Stimulated activated naive B cell treated with anti-CD40 and anti-IgM and Interleukin-4, amounts not matched to agents 10 μg/mL and 1 μg/mL and 100 μg/mL, for 72 hours (primary cell): ENCODE measurements around the gene PRSS27.
"Not testable (repeated sequence)": the region's sequence is repeated elsewhere in the genome, so short reads cannot be mapped to it uniquely, and the experiment has no call there.

Experiments
- ATAC-seq, 2 donors: fragments of 150-1000 bp; cut with Tn5 transposase; replicated peaks; 2 replicates each; pipeline ENCODE4 v1.10.0; 2021; ENCODE audit warnings: moderate library complexity in 1 of 2
- DNase-seq: peaks from one replicate; pipeline ENCODE4 v3.0.0; 2021
- H3K27ac Mint-ChIP-seq: one replicate; pipeline ENCODE4 v1.8.0; 2022; ENCODE audit warnings: mild to moderate bottlenecking, mixed read lengths
- H3K27me3 Mint-ChIP-seq, 2 donors: one replicate each; pipeline ENCODE4 v1.8.0; 2022; ENCODE audit warnings: mixed read lengths in 2 of 2
- H3K36me3 Mint-ChIP-seq, 2 donors: one replicate each; pipeline ENCODE4 v1.8.0; 2022; ENCODE audit warnings: mixed read lengths in 2 of 2, mild to moderate bottlenecking in 1 of 2
- H3K4me1 Mint-ChIP-seq, 2 donors: one replicate each; pipeline ENCODE4 v1.8.0; 2022; ENCODE audit warnings: mixed read lengths in 2 of 2, mild to moderate bottlenecking in 1 of 2
- H3K4me3 Mint-ChIP-seq, 2 donors: one replicate each; pipeline ENCODE4 v1.8.0; 2022; ENCODE audit warnings: mild to moderate bottlenecking in 2 of 2, mixed read lengths in 2 of 2, moderate library complexity in 1 of 2
- H3K9me3 Mint-ChIP-seq, 2 donors: one replicate each; pipeline ENCODE4 v1.8.0; 2022; ENCODE audit warnings: mixed read lengths in 2 of 2, mild to moderate bottlenecking in 1 of 2

The PRSS27 gene

DNA sequence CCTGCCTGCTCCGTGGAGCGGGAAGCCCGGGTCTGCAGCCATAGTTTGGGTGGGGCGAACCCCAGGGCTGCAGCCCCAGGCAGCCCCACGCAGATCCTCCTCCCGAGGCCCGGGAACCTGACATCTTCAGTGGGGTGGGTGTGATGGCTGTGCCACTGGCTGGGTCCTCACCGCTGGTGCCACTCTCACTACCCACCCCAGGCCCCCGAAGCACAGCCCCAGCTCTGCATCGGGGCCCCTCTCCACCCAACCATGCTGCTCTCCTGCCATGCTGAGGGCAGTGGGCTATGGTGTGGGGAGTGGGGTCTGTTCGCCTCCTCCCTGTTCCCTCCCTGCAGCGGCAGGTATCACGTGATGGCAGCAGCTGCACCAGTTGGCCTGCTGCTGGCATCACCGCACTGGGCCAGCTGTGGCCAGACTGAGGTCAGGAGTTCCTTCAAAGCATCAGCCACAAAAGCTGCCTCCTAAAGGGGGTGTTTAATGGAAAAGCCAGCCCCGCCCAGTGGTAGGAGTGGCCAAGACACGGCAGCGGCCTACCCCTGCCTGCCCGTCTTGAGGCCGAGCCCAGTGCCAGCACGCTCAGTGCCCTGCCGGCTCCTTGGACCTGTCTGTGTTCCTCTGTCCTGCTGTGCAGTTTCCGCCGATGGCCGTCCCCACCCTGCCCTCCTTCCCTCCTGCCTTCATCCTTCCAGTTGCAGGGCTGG is 26.9 kb downstream of the PRSS27 start:
- Mint-ChIP-seq H3K27me3 (no peaks in the 10 kb centered on the region), H3K27ac (no peak overlapping the region), H3K36me3 (peaks cover 17 to 29% of the 10 kb centered on the region in 2 donors), H3K4me1 (peaks cover 11 to 18% of the 10 kb centered on the region in 2 donors), H3K9me3 (no peaks in the 10 kb centered on the region), H3K4me3 (no peak overlapping the region)
- ATAC-seq (no peak), DNase-seq (no peak)

DNA sequence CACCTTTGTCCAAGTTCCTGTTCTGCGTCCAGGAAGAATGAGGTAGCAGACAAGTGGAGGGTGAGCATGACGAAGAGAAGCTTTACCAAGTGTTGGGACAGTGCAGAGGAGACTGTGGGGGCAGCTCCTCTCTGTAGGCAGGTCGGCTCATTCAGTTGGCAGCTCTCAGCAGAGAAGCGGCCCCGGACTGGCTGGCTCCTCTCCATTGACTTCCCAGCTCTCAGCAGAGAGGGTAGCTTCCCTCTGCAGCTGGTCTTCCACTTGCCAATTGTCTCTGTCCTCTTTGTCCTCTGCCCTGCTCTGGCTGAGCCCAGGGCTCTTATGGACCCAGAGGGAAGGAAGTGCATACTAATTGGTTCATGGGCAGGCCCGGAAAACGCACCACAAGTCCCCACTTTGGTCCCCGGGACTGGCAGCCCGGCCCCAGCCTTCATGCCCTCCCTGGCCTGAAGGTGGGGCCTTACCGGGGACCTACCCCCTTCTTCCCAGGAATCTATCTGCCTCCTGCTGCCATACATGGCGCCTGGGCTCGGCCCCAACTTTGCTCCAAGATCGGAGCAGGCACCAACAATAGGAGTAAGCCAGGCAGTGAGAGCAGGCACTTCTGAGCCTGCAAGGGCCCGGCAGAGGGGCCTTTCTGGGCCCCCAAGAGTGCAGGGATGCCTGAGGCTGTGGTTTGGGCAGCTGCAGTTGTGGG is 27.6 kb downstream of the PRSS27 start:
- no peaks in the 10 kb centered on the region for H3K9me3 Mint-ChIP-seq
- no peak overlapping the region for H3K27ac Mint-ChIP-seq
- ATAC-seq, result no peak
- no peaks in the 10 kb centered on the region for H3K27me3 Mint-ChIP-seq
- no peak overlapping the region for H3K4me3 Mint-ChIP-seq
- peaks cover 13 to 23% of the 10 kb centered on the region in 2 donors for H3K36me3 Mint-ChIP-seq
- peaks cover 11 to 25% of the 10 kb centered on the region in 2 donors for H3K4me1 Mint-ChIP-seq
- DNase-seq, result no peak

DNA sequence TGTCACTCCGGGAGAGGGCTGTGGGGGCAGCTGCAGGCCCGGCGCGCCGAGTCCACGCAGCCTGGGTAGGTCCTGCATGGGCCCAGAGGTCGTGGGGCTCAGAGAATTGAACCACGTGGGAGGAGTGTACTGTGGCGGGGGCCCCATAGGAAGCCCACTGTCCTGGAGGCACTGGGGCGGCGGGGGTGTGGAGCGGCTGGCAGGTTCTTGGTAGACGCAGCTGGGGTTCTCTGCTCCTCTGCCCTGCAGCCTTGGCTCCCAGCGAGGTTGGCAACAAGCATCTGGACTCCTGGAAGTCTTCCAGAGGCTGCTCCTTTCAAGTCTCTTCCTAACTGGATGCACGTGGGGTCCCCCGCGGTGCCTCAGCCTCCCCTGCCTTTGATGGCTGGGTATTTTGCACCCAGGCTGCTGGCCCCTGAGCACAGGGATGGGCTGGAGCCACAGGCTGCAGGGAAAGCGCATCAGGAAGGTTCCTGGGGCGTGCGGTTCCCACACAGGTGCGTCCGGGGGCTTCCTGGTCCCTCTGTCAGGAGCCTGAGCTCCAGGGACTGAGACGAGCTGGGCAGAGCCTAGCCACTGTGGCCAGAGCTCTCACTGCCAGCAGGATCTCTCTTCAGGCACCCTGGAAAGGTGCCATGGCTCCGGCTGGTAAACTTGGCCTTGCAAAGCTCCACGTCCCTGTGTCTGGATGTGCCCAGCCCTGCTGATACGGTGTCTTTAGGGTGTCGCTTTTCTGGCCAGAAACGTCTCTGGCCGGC is 28.4 kb downstream of the PRSS27 start:
- H3K27ac Mint-ChIP-seq, result no peak overlapping the region
- no peaks in the 10 kb centered on the region for H3K27me3 Mint-ChIP-seq
- DNase-seq (no peak), ATAC-seq (no peak)
- H3K4me3 Mint-ChIP-seq, result no peak overlapping the region
- H3K9me3 Mint-ChIP-seq, result no peaks in the 10 kb centered on the region
- peaks cover 18 to 32% of the 10 kb centered on the region in 2 donors for H3K4me1 Mint-ChIP-seq
- peaks cover 7 to 16% of the 10 kb centered on the region in 2 donors for H3K36me3 Mint-ChIP-seq

DNA sequence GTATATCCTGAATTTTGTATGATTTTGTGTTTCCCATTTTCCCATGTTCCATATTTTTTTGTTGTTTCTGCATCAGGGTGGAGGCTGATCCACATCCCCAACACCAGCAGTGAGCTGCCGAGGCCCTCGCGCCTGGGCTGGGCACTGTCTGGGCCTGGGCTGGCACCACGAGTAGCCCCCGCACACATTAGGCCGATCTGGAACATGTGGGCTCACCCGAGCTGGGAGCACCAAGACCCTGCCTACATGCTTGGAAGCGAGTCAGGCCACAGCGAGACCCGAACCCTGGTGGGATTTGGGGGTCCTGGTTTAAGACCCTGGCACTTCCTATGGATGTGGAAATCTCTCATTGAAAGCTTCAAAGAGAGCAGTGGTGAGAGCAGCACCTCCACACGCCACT is 29.2 kb downstream of the PRSS27 start:
- Mint-ChIP-seq H3K36me3 (peaks cover 6 to 15% of the 10 kb centered on the region in 2 donors), H3K9me3 (no peaks in the 10 kb centered on the region), H3K27ac (peak overlapping the region; percentile 31), H3K4me3 (no peak overlapping the region), H3K27me3 (no peaks in the 10 kb centered on the region), H3K4me1 (peaks cover 19 to 34% of the 10 kb centered on the region in 2 donors)
- ATAC-seq, result no peak
- no peak for DNase-seq

DNA sequence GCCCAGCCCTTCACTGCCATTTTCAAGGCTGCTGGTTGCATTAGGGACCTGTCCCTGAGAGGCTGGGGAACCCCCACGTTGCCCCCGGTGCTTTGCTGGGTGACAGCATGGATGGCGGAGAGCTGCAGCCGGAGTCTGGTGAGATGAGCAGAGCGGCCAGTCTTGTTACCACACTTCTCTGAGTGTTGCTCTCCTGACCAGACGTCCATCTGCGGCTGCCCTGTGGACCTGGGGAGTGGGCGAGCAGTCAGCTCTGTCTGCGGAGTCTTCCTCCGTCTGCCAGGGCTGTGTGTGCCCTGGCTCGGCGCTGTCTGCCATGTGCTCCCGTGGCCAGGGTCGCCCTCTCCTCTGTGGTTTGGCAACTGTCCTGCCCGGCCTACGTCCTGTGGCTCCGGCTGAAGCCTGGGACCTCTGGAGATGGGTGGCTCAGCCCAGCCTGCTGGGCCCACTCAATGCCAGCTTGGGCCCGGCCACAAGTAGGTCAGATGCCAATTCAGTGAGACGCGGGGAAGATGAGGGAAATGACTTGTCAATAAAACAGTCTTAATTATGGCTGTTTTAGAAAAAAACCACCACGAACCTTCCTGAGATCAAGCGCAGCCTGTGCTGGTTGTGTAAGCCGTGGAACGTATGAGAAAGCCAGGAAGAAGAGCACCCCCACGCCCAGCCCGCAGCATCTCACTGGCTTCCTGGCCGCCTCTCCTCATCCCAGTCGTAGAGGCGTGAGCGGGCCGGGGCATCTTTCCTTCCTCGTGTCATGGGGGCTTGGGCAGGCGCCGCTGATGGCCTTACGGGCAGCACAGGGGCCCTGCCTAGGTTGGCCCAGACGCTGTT is 29.8 kb downstream of the PRSS27 start:
- Mint-ChIP-seq H3K36me3 (peaks cover 6 to 15% of the 10 kb centered on the region in 2 donors), H3K27me3 (no peaks in the 10 kb centered on the region), H3K9me3 (no peaks in the 10 kb centered on the region), H3K27ac (peak overlapping the region; percentile 31), H3K4me1 (peaks cover 20 to 34% of the 10 kb centered on the region in 2 donors), H3K4me3 (no peak overlapping the region)
- DNase-seq, result no peak
- ATAC-seq, result no peak

DNA sequence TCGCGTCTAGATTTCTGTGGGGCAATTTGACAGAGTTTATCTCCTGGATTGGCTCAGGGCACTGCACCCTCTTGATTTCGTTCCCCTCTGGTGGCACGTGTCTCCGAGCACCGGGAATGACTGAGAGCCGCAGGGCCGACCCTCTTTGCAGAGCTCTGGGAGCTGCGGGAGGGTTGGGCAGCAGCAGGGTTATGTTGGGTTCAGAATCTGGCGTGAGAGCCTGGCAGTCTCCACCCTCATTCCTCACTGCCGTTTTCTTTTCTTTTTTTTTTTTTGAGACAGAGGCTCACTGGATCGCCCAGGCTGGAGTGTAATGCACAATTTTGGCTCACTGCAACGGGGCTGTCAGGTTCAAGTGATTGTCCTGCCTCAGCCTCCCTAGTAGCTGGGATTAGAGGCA is 30.6 kb downstream of the PRSS27 start:
- ATAC-seq, result not testable (repeated sequence)

DNA sequence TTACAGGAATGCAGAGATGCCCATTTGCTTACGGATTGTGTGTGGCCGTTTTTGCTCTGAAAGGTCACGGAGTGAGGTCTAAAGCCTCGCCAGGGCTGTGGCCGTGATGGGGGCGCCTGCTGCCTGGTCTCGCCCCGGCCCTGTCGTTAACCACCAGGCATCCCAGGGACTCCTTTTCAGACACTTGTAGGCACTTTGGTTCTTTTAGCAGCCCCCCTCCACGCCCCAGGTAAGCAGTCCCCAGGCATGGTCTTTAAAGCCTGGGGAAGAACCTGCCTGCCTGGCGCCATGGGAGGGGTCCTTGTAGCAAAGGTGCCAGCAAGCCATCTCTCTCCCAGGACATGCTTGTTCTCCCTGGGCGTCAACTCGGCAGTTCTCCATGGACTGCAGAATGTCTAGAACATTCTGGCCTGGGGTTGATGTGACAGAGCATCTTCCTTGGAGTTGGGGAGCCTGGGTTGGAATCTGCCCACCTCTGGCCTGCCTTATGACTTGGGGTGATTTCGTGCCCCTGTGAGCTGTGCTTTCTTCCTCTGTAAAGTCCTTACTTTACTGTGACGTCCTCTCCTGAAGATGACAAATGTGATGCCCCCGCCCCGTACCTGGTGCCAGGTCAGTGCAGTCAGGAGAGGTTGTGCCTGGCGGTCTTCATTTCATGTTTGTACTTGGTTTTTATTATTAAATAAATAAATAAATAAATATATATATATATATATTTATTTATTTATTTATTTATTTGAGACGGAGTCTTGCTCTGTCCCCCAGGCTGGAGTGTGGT is 32.3 kb downstream of the PRSS27 start:
- peak overlapping the region; percentile 80 to 81 for H3K4me3 Mint-ChIP-seq
- H3K36me3 Mint-ChIP-seq, result peaks cover 6 to 12% of the 10 kb centered on the region in 2 donors
- H3K27me3 Mint-ChIP-seq, result no peaks in the 10 kb centered on the region
- peak; percentile 0 for ATAC-seq
- no peak for DNase-seq
- H3K9me3 Mint-ChIP-seq, result no peaks in the 10 kb centered on the region
- peak overlapping the region; percentile 99 for H3K27ac Mint-ChIP-seq
- H3K4me1 Mint-ChIP-seq, result peaks cover 20 to 37% of the 10 kb centered on the region in 2 donors

More for the DNA sequence above, 30.6 kb downstream of the PRSS27 start:
- Mint-ChIP-seq H3K36me3 (peaks cover 9 to 15% of the 10 kb centered on the region in 2 donors), H3K4me1 (peaks cover 23 to 40% of the 10 kb centered on the region in 2 donors)
- not testable (repeated sequence) for H3K27ac Mint-ChIP-seq, H3K9me3 Mint-ChIP-seq, DNase-seq, H3K27me3 Mint-ChIP-seq, H3K4me3 Mint-ChIP-seq

DNA sequence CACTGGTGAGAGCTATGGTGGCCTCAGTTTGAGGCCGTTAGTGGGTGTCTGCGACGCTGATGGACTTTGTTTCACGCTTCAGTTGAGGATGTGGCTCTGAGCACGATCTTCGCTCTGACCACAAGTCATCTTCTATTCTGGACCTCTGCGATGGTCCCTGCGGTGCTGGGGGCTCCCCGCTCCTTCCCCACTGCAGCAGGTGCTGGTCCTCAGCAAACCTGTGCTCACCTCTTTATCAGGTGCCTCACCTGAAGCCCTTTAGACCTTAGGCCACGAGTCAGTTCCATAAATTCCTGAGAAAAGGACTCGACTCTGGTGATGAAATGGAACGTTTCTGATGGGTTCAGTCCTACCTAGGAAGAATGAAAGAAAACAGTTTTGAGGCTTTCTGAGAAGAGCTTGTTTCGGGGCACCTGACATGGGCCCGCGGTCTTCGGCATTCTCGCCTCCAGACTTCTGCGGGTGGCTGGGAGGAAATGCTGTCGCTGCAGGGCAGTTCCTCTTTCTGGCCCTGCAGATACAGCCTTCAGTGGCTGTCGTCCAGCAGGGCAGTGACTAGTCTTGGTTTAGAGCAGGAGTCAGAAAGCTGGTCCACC is 33.0 kb downstream of the PRSS27 start:
- H3K4me1 Mint-ChIP-seq, result peaks cover 22 to 40% of the 10 kb centered on the region in 2 donors
- no peaks in the 10 kb centered on the region for H3K9me3 Mint-ChIP-seq
- peak overlapping the region; percentile 80 to 81 for H3K4me3 Mint-ChIP-seq
- H3K27me3 Mint-ChIP-seq, result no peaks in the 10 kb centered on the region
- ATAC-seq (peak; percentile 71 to 73), DNase-seq (peak; percentile 78)
- H3K27ac Mint-ChIP-seq, result peak overlapping the region; percentile 99
- peaks cover 9 to 15% of the 10 kb centered on the region in 2 donors for H3K36me3 Mint-ChIP-seq

DNA sequence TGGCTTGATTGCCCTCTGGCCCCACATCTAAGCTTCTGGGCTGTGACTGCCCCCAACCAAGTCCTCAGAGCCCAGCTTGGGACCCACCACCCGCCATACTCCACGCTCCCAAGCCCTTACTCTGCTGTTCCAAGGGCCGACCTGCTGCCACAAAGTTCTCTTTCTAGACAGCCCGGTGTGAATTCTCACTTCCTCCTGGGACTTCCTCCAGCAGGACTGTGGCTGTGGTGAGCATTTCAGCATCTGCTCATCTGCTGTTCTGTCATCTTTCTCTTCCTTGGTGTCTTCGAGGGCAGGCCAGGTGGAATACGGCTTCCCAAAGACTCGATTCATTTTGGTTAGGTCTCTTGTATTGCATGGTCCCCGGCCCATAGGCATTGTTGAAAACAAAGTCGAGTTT is 33.9 kb downstream of the PRSS27 start:
- peak; percentile 55 to 57 for ATAC-seq
- H3K4me3 Mint-ChIP-seq, H3K27me3 Mint-ChIP-seq, H3K9me3 Mint-ChIP-seq, DNase-seq, H3K27ac Mint-ChIP-seq: not testable (repeated sequence)
- peaks cover 23 to 38% of the 10 kb centered on the region in 2 donors for H3K4me1 Mint-ChIP-seq
- peaks cover 10 to 14% of the 10 kb centered on the region in 2 donors for H3K36me3 Mint-ChIP-seq

DNA sequence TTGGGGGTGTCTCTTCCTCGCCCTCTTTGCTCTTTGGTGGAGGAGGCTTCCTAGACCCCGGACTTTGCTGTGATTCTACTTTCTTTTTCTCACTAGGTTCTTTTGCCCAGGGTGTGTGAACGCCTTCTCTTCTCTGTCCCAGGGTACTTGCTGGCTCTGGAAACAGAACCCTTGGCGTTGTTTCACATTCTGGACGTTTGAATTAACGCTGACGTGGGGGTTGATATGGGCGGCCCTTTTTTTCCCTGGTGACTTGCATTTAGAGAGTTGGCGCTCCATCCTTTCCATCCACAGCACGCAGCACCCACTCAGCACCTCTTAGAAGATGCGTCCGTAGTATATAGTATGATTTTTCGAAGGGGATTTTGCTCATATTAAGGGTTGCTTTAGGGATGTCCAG is 37.0 kb downstream of the PRSS27 start:
- H3K27me3 Mint-ChIP-seq, H3K9me3 Mint-ChIP-seq, DNase-seq, ATAC-seq: not testable (repeated sequence)
- H3K4me1 Mint-ChIP-seq, result peaks cover 17 to 29% of the 10 kb centered on the region in 2 donors
- peak overlapping the region; percentile 89 for H3K27ac Mint-ChIP-seq
- peak overlapping the region; percentile 98 to 100 for H3K4me3 Mint-ChIP-seq
- H3K36me3 Mint-ChIP-seq, result peaks cover 4 to 12% of the 10 kb centered on the region in 2 donors

DNA sequence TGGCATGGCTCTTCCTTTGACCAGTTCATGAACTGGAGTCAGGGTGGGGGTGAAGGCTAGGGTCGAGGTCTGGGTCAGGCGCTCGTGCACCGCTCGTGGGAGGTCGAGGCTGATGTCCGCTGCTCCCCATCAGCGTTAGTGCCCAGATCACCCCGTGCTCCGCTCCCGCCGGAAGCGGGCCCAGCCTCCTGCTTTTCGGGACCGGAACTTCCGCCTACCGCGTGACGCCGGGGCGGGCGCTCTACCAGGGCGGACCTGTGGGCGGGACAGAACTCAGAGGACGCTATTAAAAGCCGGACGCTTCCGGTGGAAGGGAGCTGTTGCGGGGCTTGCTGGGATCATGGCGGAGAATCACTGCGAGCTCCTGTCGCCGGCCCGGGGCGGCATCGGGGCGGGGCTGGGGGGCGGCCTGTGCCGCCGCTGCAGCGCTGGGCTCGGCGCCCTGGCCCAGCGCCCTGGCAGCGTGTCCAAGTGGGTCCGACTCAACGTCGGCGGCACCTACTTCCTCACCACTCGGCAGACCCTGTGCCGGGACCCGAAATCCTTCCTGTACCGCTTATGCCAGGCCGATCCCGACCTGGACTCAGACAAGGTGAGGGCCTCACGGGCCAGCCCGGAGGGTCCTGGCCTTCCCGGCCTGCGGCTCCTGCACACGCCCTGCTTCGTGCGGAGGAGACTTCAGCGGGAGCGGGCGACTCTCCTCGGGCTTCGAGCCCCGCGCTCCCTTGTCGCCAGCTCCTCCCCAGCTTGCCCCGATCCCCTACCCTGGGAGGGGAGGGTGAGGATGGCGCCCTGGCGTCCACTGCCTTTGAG is 37.6 kb downstream of the PRSS27 start, which contains the start of gene KCTD5:
Gene KCTD5 (plus strand): TSS at position 315 of the 813 bp plus-strand sequence. CDS start 26 bp downstream, at position 341.
- H3K4me3 Mint-ChIP-seq, result peak within 1 kb of the TSS; percentile 98 to 100
- H3K27me3 Mint-ChIP-seq, result no peaks in the 10 kb centered on the region
- peak; percentile 70 to 77 for ATAC-seq

DNA sequence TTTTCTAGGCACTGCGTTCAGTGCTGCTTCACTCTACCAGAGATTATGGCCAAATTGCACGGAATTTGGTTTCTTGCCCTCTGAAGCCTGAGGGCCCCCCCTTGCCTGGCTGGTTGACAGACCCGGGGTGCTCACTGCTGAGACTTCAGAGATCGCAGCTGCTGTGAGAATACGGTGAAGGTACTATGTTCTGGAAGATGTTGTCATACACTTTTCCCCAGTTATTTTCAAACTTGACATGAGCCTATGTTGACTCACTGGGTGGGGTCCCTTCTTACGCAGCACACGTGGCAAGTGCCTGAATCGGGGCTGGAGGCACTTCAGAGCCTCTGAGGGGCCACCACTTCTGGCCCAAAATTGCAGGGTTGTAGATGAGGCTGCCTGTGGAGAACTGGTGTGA is 39.7 kb downstream of the PRSS27 start:
- peak overlapping the region in 1 of 2 donors; percentile 44 for H3K4me3 Mint-ChIP-seq
- peaks cover 6 to 14% of the 10 kb centered on the region in 2 donors for H3K4me1 Mint-ChIP-seq
- not testable (repeated sequence) for H3K27ac Mint-ChIP-seq, H3K9me3 Mint-ChIP-seq, H3K27me3 Mint-ChIP-seq, ATAC-seq, DNase-seq
- H3K36me3 Mint-ChIP-seq, result peaks cover 4 to 12% of the 10 kb centered on the region in 2 donors

More for the DNA sequence above, 37.6 kb downstream of the PRSS27 start, which contains the start of gene KCTD5:
- Mint-ChIP-seq H3K36me3 (peaks cover 4 to 12% of the 10 kb centered on the region in 2 donors), H3K9me3 (no peaks in the 10 kb centered on the region), H3K27ac (peak within 1 kb of the TSS; percentile 98), H3K4me1 (peaks cover 15 to 23% of the 10 kb centered on the region in 2 donors)
- peak; percentile 94 for DNase-seq
